PC-3 (cell line): ENCODE measurements around the gene ZNF516.

Experiments used
- CTCF ChIP-seq: fragments of 300-600 bp; sonication (generic); conservative IDR thresholded peaks from 2 replicates; pipeline ENCODE4 v1.5.1; 2017; ENCODE audit warnings: antibody characterized with exemption, low read depth, mild to moderate bottlenecking, low read length
- EZH2 ChIP-seq: fragments of 300-600 bp; sonication (generic); IDR thresholded peaks from one replicate; pipeline ENCODE4 v1.6.1; 2017; ENCODE audit warnings: antibody characterized with exemption, mild to moderate bottlenecking, low read length; ENCODE audit not compliant: unreplicated experiment
- EZH2phosphoT487 ChIP-seq: fragments of 300-600 bp; sonication (generic); IDR thresholded peaks from 2 replicates; pipeline ENCODE4 v1.6.1; 2018; ENCODE audit warnings: mild to moderate bottlenecking, antibody characterized with exemption, low read length, borderline replicate concordance

GRCh38 chr18:76466410-76466991, 28.5 kb downstream of the ZNF516 start:
- TF ChIP-seq CTCF (no peak), EZH2phosphoT487 (no peak), EZH2 (no peak)
